Peyer's patch (tissue), 4 donors: ENCODE measurements around the gene PPP1R13L. TPM values are rescaled to one million over a fixed set of nuclear protein-coding genes. Genes with fewer than 3 reads are reported as not detected.
"Not testable (repeated sequence)": the region's sequence is repeated elsewhere in the genome, so short reads cannot be mapped to it uniquely, and the experiment has no call there.

ENCODE experiments used
- DNase-seq, 3 donors: peaks; one replicate each; pipeline ENCODE4 v3.0.0-alpha.2; 2017 to 2019
- H3K27ac ChIP-seq, 4 donors: fragments of 200-600 bp; sonication (generic); one replicate each; pipeline ENCODE4 v1.5.1; 2016 to 2019
- H3K27me3 ChIP-seq, 2 donors: fragments of 200-600 bp; sonication (generic); one replicate each; pipeline ENCODE4 v1.5.1; 2019
- H3K36me3 ChIP-seq, 3 donors: fragments of 200-600 bp; sonication (generic); one replicate each; pipeline ENCODE4 v1.5.1; 2016 to 2019
- H3K4me1 ChIP-seq, 4 donors: fragments of 200-600 bp; sonication (generic); one replicate each; pipeline ENCODE4 v1.5.1; 2016 to 2019
- H3K4me3 ChIP-seq, 4 donors: fragments of 200-600 bp; sonication (generic); 1 replicate in 3 of 4; 2 replicates in 1 of 4; pipeline ENCODE4 v1.5.1; 2016 to 2019; ENCODE audit warnings: mild to moderate bottlenecking in 1 of 4
- H3K9me3 ChIP-seq, 4 donors: fragments of 200-600 bp; sonication (generic); one replicate each; pipeline ENCODE4 v1.5.1; 2016 to 2019; ENCODE audit warnings: mild to moderate bottlenecking in 1 of 4
- POLR2A ChIP-seq, 2 donors: fragments of 450-650 bp; IDR thresholded peaks; one replicate each; pipeline ENCODE4 v1.5.1; 2017; ENCODE audit warnings: antibody characterized with exemption in 2 of 2, mild to moderate bottlenecking in 2 of 2, moderate library complexity in 2 of 2
- total RNA-seq, 4 donors: library from RNA; depleted of rRNA; stranded (reverse); fragments of >200 nt; gene quantifications; one replicate each; pipeline ENCODE4 v1.1.0, GENCODE V29; 2016
- TF ChIP-seq, protein P1 (sequence below), 6 experiments: fragments of 450-650 bp in 4 of 6; fragments of 200-600 bp in 2 of 6; sonication (generic) in 1 of 6; IDR thresholded peaks; one replicate each; pipeline ENCODE4 v1.5.1; 2017 to 2019; ENCODE audit warnings: antibody characterized with exemption in 6 of 6, mild to moderate bottlenecking in 3 of 6, moderate library complexity in 1 of 6

The PPP1R13L gene
- total RNA-seq, 4 donors from 2014 or later, result 16.5 to 53.9 (median 36.2) TPM

DNA sequence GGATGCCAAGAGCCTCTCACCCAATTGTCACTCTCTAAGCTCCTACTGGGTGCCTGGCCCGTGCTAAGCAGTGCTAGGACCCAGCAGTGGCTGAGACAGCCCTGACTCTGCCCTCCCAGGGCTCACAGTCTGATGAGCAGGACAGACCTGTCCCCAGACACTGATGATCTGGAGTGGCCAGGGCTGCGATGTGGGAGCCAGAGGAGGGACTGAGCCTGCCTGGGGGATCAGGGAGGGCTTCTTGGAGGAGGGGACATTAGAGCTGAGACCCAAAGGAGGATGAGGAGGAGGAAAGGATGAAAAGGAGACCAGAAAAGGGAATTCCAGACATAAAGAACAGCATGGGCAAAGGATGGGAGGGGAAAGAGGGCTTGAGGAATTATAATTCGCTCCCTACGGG lies 12.3 kb upstream of the PPP1R13L start:
- Histone ChIP-seq H3K27me3 (no peaks in the 10 kb centered on the region), H3K9me3 (no peaks in the 10 kb centered on the region), H3K4me3 (no peak overlapping the region), H3K4me1 (peaks cover 0 to 10% (median 4%) of the 10 kb centered on the region in 4 donors), H3K27ac (no peak overlapping the region), H3K36me3 (peaks cover 0 to 79% (median 0%) of the 10 kb centered on the region in 3 donors)
- no peak for DNase-seq
- TF ChIP-seq, protein P1, sequence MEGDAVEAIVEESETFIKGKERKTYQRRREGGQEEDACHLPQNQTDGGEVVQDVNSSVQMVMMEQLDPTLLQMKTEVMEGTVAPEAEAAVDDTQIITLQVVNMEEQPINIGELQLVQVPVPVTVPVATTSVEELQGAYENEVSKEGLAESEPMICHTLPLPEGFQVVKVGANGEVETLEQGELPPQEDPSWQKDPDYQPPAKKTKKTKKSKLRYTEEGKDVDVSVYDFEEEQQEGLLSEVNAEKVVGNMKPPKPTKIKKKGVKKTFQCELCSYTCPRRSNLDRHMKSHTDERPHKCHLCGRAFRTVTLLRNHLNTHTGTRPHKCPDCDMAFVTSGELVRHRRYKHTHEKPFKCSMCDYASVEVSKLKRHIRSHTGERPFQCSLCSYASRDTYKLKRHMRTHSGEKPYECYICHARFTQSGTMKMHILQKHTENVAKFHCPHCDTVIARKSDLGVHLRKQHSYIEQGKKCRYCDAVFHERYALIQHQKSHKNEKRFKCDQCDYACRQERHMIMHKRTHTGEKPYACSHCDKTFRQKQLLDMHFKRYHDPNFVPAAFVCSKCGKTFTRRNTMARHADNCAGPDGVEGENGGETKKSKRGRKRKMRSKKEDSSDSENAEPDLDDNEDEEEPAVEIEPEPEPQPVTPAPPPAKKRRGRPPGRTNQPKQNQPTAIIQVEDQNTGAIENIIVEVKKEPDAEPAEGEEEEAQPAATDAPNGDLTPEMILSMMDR (IDR thresholded peaks at IDR 0.05), result no peak
- TF ChIP-seq POLR2A (IDR thresholded peaks at IDR 0.05), result no peak

DNA sequence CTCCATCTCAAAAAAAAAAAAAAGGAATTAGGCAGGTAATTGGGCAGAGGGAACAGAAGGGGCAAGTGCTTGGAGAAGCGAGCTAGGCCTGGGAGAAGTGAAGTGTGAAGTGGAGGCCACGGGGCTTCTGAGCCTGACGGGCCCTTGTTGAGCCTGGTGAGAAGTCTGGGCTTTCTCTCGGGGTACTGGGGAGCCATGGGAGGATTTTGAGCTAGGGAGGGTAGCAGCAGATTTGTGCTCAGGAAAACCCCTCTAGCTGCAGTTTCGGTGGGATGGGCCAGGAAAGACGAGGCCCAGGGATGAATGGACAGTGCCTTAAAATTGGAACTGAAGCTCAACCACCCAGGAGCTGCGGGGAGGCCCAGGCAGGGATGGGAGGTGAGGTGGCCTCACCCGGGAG lies 9.6 kb upstream of the PPP1R13L start:
- Histone ChIP-seq H3K9me3 (no peaks in the 10 kb centered on the region), H3K4me1 (peaks cover 0 to 7% (median 1%) of the 10 kb centered on the region in 4 donors), H3K36me3 (peaks cover 0 to 64% (median 0%) of the 10 kb centered on the region in 3 donors), H3K27me3 (no peaks in the 10 kb centered on the region), H3K27ac (no peak overlapping the region), H3K4me3 (no peak overlapping the region)
- TF ChIP-seq POLR2A (IDR thresholded peaks at IDR 0.05), result no peak
- TF ChIP-seq, protein P1 (IDR thresholded peaks at IDR 0.05), result no peak
- DNase-seq, result no peak

DNA sequence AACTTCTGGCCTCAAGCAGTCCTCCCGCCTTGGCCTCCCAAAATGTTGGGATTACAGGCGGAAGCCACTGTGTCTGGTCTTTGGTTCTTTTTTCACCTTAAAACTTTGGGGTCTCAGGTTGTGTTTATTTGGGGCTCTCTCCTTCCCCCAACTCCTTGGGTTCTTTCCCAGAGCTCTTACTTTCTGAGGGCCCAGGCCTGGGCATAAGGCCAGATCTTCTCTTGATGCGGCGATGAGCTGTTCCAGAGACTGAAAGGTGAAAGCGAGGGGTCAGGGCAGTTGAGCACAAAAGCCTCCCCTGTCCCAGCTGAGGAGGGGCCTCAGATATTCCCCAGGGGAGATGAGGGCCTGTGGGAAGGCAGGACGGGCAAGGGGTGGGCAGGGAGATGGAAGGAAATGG lies 8.6 kb upstream of the PPP1R13L start:
- DNase-seq, result no peak
- Histone ChIP-seq H3K27me3 (no peaks in the 10 kb centered on the region), H3K4me3 (no peak overlapping the region), H3K27ac (no peak overlapping the region), H3K9me3 (no peaks in the 10 kb centered on the region), H3K4me1 (peaks cover 0 to under 1% (median 0%) of the 10 kb centered on the region in 4 donors), H3K36me3 (peaks cover 0 to 54% (median 0%) of the 10 kb centered on the region in 3 donors)
- no peak for TF ChIP-seq POLR2A (IDR thresholded peaks at IDR 0.05)
- TF ChIP-seq, protein P1 (IDR thresholded peaks at IDR 0.05), result no peak

DNA sequence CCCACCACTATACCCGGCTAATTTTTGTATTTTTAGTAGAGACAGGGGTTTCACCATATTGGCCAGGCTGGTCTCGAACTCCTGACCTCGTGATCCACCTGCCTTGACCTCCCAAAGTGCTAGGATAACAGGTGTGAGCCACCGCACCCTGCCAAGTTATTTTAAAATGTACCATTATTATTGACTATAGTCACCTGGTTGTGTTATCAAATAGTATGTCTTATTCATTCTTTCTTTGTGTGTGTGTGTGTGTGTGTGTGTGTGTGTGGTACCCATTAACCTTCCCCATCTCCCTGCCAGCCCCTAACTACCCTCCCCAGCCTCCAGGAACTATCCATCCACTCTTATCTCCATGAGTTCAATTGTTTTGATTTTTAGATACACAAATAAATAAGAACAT lies 5.5 kb upstream of the PPP1R13L start:
- H3K27ac ChIP-seq, H3K27me3 ChIP-seq, H3K4me3 ChIP-seq, H3K9me3 ChIP-seq, DNase-seq: not testable (repeated sequence)
- Histone ChIP-seq H3K4me1 (peaks cover 0 to 12% (median 2%) of the 10 kb centered on the region in 4 donors), H3K36me3 (peaks cover 0 to 30% (median 0%) of the 10 kb centered on the region in 3 donors)

DNA sequence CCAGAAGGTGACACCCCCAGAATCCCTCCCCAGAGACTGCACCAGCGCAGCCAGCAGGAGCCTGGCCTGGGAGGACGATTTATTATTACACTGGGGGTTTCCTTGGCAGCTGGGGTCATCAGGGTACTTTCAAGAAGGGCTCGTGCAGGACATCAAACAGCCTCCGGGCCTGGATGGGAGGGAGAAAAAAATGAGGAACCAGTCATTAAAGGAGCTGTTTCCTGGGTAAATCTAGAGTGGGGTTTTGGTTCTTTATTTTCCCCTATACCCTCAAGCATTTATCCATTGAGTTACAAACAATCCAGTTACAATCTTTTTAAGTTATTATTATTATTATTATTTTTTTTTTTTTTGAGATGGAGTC lies 4.7 kb upstream of the PPP1R13L start:
- Histone ChIP-seq H3K27me3 (no peaks in the 10 kb centered on the region), H3K9me3 (no peaks in the 10 kb centered on the region), H3K27ac (no peak overlapping the region), H3K36me3 (peaks cover 0 to 25% (median 0%) of the 10 kb centered on the region in 3 donors), H3K4me1 (peaks cover 0 to 12% (median 7%) of the 10 kb centered on the region in 4 donors), H3K4me3 (no peak overlapping the region)
- DNase-seq, result no peak
- no peak for TF ChIP-seq POLR2A (IDR thresholded peaks at IDR 0.05)
- TF ChIP-seq, protein P1 (IDR thresholded peaks at IDR 0.05), result no peak

DNA sequence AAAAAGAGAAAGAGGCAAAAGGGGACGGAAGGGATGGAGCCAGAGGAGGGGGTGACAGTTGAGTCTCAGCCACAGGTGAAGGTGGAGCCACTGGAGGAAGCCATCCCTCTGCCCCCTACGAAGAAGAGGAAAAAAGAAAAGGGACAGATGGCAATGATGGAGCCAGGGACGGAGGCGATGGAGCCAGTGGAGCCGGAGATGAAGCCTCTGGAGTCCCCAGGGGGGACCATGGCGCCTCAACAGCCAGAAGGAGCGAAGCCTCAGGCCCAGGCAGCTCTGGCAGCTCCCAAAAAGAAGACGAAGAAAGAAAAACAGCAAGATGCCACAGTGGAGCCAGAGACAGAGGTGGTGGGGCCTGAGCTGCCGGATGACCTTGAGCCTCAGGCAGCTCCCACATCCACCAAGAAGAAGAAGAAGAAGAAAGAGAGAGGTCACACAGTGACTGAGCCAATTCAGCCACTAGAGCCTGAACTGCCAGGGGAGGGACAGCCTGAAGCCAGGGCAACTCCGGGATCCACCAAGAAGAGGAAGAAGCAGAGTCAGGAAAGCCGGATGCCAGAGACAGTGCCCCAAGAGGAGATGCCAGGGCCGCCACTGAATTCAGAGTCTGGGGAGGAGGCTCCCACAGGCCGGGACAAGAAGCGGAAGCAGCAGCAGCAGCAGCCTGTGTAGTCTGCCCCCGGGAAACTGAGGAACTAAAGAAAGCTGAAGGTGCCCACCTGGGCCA lies 4.1 kb upstream of the PPP1R13L start:
- no peak for DNase-seq
- no peak overlapping the region for H3K4me3 ChIP-seq
- H3K27me3 ChIP-seq, result no peaks in the 10 kb centered on the region
- H3K9me3 ChIP-seq, result no peaks in the 10 kb centered on the region
- H3K4me1 ChIP-seq, result peaks cover 0 to 17% (median 9%) of the 10 kb centered on the region in 4 donors
- peaks cover 0 to 20% (median 0%) of the 10 kb centered on the region in 3 donors for H3K36me3 ChIP-seq
- TF ChIP-seq, protein P1 (IDR thresholded peaks at IDR 0.05), result no peak
- TF ChIP-seq POLR2A (IDR thresholded peaks at IDR 0.05), result no peak
- H3K27ac ChIP-seq, result no peak overlapping the region
